ENCODE data around the gene MSH6. TPM values are rescaled to one million over a fixed set of nuclear protein-coding genes. Genes with fewer than 3 reads are reported as not detected.

The MSH6 gene
- total RNA-seq, 1 experiment from 2014 or later, result 275 TPM

- no peak for TF ChIP-seq ZNF532 (CRISPR knock-in tag; IDR thresholded peaks at IDR 0.05; ENCODE audit: borderline replicate concordance)
- TF ChIP-seq ZNF425 (CRISPR knock-in tag; conservative IDR thresholded peaks at IDR 0.05), result no peak
Measured at GRCh38 chr2:47784352-47784851, 1.5 kb downstream of the MSH6 start (continued).

- H3K9me3 Mint-ChIP-seq, result no peaks in the 10 kb centered on the region
- no peak for DNase-seq (ENCODE audit: low spot score)
- TF ChIP-seq ATF2 (CRISPR knock-in tag; IDR thresholded peaks at IDR 0.05; ENCODE audit: borderline replicate concordance, low read depth) (no peak), ZNF281 (CRISPR knock-in tag; IDR thresholded peaks at IDR 0.05) (no peak), JAZF1 (CRISPR knock-in tag; IDR thresholded peaks at IDR 0.05) (no peak), ZBTB21 (CRISPR knock-in tag; IDR thresholded peaks at IDR 0.05; ENCODE audit: borderline replicate concordance) (no peak), CBFB (CRISPR knock-in tag; IDR thresholded peaks at IDR 0.05; ENCODE audit: low read depth) (no peak)
- H3K36me3 Mint-ChIP-seq, result peaks cover 15% of the 10 kb centered on the region
- ChIA-PET POLR2A (no interaction called here), CTCF (no interaction called here)
- H3K4me1 Mint-ChIP-seq, result peaks cover 21% of the 10 kb centered on the region
- H3K27me3 Mint-ChIP-seq (ENCODE audit: low read depth), result peaks cover 3% of the 10 kb centered on the region; the same call in 1 of the 2 replicates
- peak overlapping the region; percentile 65 for H3K27ac Mint-ChIP-seq
- no peak for ATAC-seq
- H3K4me3 Mint-ChIP-seq, result peak overlapping the region; percentile 84
Measured at GRCh38 chr2:47785986-47786385, 3.0 kb downstream of the MSH6 start.

GRCh38 chr2:47796090-47796697 is 13.2 kb downstream of the MSH6 start:
- H3K36me3 Mint-ChIP-seq, result peaks cover 72% of the 10 kb centered on the region
- CTCF ChIA-PET, result no interaction called here
- H3K4me3 Mint-ChIP-seq, result no peak overlapping the region
- no peaks in the 10 kb centered on the region for H3K9me3 Mint-ChIP-seq
- ATAC-seq (no peak), DNase-seq (ENCODE audit: low spot score) (no peak)
- TF ChIP-seq ZNF121 (CRISPR knock-in tag; IDR thresholded peaks at IDR 0.05) (0 out of 2 replicates have a peak, but pooled peaks have one; percentile 40), ZBTB43 (CRISPR knock-in tag; IDR thresholded peaks at IDR 0.05) (no peak), RORB (CRISPR knock-in tag; IDR thresholded peaks at IDR 0.05) (no peak), SOX15 (CRISPR knock-in tag; IDR thresholded peaks at IDR 0.05) (no peak)
- no peaks in the 10 kb centered on the region for H3K27me3 Mint-ChIP-seq (ENCODE audit: low read depth)
- no peaks in the 10 kb centered on the region for H3K4me1 Mint-ChIP-seq
- H3K27ac Mint-ChIP-seq, result no peak overlapping the region
- POLR2A ChIA-PET, result no interaction called here
